H1 (cell line): ENCODE results near the gene TMPRSS12.

Experiments used
- ASH2L ChIP-seq: fragments of 200-600, 300-600 bp; sonication (generic); IDR thresholded peaks from one replicate; pipeline ENCODE4 v1.7.1; 2017; ENCODE audit warnings: low read length
- CHD1 ChIP-seq: IDR thresholded peaks from 2 replicates; pipeline ENCODE4 v1.6.1; 2012; ENCODE audit warnings: low read depth, low read length, improper control_type of control experiment
- CTCF ChIP-seq, 3 experiments: IDR thresholded peaks; 1 replicate in 2 of 3; 2 replicates in 1 of 3; pipeline versions ENCODE4 v1.5.1 to v1.6.1; 2011; ENCODE audit warnings: low read length in 3 of 3, mild to moderate bottlenecking in 3 of 3, inconsistent platforms in 2 of 3, low read depth in 1 of 3, moderate library complexity in 1 of 3; ENCODE audit not compliant: insufficient read depth in 1 of 3; ENCODE audit errors: control extremely low read depth in 1 of 3
- EZH2 ChIP-seq: fragments of 200-600 bp; sonication (generic); IDR thresholded peaks from 2 replicates; pipeline ENCODE4 v1.7.1; 2012; ENCODE audit warnings: low read depth, mild to moderate bottlenecking, moderate library complexity, low read length, inconsistent platforms; ENCODE audit not compliant: severe bottlenecking
- FOSL1 ChIP-seq: IDR thresholded peaks from 2 replicates; pipeline ENCODE4 v1.6.1; 2011; ENCODE audit warnings: mild to moderate bottlenecking, low read depth, low read length, moderate library complexity; ENCODE audit not compliant: insufficient read depth
- POLR2AphosphoS5 ChIP-seq: IDR thresholded peaks from 2 replicates; pipeline ENCODE4 v1.6.1; 2011; ENCODE audit warnings: low read depth, low read length
- SAP30 ChIP-seq: fragments of 300-600 bp; sonication (generic); IDR thresholded peaks from 2 replicates; pipeline ENCODE4 v1.7.1; 2012; ENCODE audit warnings: low read length, moderate library complexity, mild to moderate bottlenecking, inconsistent platforms; ENCODE audit not compliant: insufficient read depth, insufficient replicate concordance
- SP1 ChIP-seq: IDR thresholded peaks from 2 replicates; pipeline ENCODE4 v1.6.1; 2011; ENCODE audit warnings: low read depth, low read length
- TBP ChIP-seq: IDR thresholded peaks from 2 replicates; pipeline ENCODE4 v1.6.1; 2011; ENCODE audit warnings: low read depth, low read length, improper control_type of control experiment

GRCh38 chr12:50926415-50926814 lies 83.7 kb downstream of the TMPRSS12 start:
- TF ChIP-seq CTCF (IDR thresholded peaks at IDR 0.05; ENCODE audit: control extremely low read depth in 1 of 3, insufficient read depth in 1 of 3, low read depth in 1 of 3, low read length in 3 of 3): no peak
- no peak for TF ChIP-seq CHD1
- no peak for TF ChIP-seq SP1
- TF ChIP-seq FOSL1: no peak
- no peak for TF ChIP-seq EZH2
- no peak for TF ChIP-seq ASH2L
- TF ChIP-seq TBP: no peak
- no peak for TF ChIP-seq SAP30
- TF ChIP-seq POLR2AphosphoS5: no peak
